ENCODE data around the gene KCNA5. TPM values are rescaled to one million over a fixed set of nuclear protein-coding genes. Genes with fewer than 3 reads are reported as not detected.

Gene KCNA5
- total and polyA plus RNA-seq, 9 of the 15 experiments (the other 6 are each of a cell fraction or from before 2014, with no cell fraction given), result not detected

- TF ChIP-seq AFF4 (CRISPR knock-in tag; IDR thresholded peaks at IDR 0.05) (no peak), NEUROD1 (IDR thresholded peaks at IDR 0.05; ENCODE audit: borderline replicate concordance, low read depth, low read length, partially characterized antibody) (no peak), NFXL1 (CRISPR knock-in tag; IDR thresholded peaks at IDR 0.05) (no peak), NCOA1 (IDR thresholded peaks at IDR 0.05; ENCODE audit: low read depth) (no peak), RBFOX2 (IDR thresholded peaks at IDR 0.05; ENCODE audit: low read depth, low read length) (no peak), SP2 (IDR thresholded peaks at IDR 0.05; ENCODE audit: extremely low read depth, low read depth, low read length, poor library complexity, severe bottlenecking) (no peak), EP400 (IDR thresholded peaks at IDR 0.05) (no peak), ZKSCAN1 (IDR thresholded peaks at IDR 0.05; ENCODE audit: low read depth, low read length) (no peak), NFE2L1 (tag; IDR thresholded peaks at IDR 0.05; ENCODE audit: borderline replicate concordance, low read depth) (no peak), ZNF184 (CRISPR knock-in tag; IDR thresholded peaks at IDR 0.05) (no peak)
Measured at GRCh38 chr12:5038781-5039311, 4.8 kb upstream of the KCNA5 start (continued).
